NCI-H128 (cell line): ENCODE measurements around the gene STARD3.
A peak's percentile ranks its signal among the peaks of the same experiment; 100 is the strongest.
"Not testable (repeated sequence)": the region's sequence is repeated elsewhere in the genome, so short reads cannot be mapped to it uniquely, and the experiment has no call there.

Experiments
- DNase-seq: peaks from one replicate; lab custom pipeline; 2025; ENCODE audit not compliant: unreplicated experiment; lab: John Stamatoyannopoulos, UW

The STARD3 gene

DNA sequence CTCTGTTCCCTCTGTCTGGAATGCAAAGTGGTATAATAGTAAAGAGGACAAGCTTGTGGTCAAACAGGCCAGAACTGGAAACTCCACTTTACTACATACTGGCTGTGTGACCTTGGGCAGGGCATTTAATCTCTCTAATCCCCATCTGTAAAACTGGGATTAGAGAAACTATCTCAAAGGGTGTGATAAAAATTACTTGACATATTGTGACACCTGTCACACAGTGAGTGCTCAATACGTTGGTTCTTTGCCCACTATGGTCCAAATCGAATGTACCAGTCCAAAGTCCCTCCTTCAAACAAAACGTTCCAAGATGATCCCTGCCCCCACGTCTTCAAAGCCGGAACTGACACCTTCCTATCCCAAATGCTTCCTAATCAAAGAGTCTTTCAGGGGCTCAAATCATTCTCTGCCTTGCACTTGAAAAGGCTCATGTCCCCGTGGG, 50.2 kb downstream of the STARD3 start:
- no peak for DNase-seq

GRCh38 chr17:39687546-39688474, 50.9 kb downstream of the STARD3 start, which contains the start of gene PGAP3:
Gene PGAP3 (minus strand): TSS chr17:39688057. CDS start chr17:39688014, 43 bp downstream.
- peak; percentile 63 for DNase-seq

DNA sequence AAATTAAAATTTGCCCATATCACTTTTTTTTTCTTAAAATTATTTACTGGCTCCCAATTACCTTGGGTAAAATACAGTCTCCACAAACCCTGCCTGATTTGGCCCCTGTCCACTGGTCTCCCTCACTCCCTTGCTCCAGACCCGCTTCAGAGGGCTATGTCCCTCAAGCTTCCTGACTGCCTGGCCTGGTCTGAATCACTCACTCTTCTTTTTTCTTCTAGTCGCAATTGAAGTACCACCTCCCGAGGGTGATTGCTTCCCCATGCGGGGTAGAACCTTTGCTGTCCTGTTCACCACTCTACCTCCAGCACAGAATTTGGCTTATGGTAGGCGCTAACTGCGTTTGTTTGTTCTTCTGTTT, 51.5 kb downstream of the STARD3 start:
- no peak for DNase-seq

- no peak for DNase-seq
Observed at GRCh38 chr17:39688945-39689344, 52.0 kb downstream of the STARD3 start.

DNA sequence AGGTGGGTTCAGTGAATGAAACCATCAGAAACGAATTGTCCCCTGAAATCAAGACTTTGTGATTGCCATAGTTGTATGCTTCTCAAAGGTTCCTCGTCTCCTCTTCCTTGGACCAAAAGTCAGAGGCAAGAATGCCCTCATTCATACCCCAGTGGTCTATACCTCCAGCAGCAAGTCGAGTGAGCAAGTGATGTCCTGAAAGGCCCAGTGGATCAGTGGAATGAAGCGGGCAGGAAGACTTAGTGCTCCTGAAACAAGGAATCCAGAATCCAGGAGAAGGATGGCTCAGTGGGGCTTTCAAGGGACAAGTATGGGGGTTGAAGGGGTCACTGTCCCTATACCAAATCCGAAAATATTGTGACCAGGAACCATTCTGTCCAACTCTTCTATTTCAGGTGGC, 57.6 kb downstream of the STARD3 start:
- DNase-seq = no peak

DNA sequence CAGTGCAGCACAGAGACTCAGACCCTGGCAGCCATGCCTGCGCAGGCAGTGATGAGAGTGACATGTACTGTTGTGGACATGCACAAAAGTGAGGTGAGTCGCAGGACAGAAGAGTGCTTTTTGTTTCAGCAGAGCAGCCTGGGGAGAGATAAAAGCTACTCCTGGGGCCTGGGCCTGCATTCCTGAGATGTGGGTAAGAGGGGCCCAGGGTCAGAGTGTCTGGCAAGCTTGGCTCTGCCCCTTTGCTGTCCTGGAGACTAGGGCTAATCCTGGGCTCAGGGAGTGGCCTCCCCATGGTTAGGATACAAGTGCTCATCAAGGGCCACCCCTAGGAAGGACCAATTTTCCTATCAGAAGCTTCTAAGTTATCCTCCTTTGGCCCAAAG, 58.1 kb downstream of the STARD3 start:
- DNase-seq = no peak

DNA sequence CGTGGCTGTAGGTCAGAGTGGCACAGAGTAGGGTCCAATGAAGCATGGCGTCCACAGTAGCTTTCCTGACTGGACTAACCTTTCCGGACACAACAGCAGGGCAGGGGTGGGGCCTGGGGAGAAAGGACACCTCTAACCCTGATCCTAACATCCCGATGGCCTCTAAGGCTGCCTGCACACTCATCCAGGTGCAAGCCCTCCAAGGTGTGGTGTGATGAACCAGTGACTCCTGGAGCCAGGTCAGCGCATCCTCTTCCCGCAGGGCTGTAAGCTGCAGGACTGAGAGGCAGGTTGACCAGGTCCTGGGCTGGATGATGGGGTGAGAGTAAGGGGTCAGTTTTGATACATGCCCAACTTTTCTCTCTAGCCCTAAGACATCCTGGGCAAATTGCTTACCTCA, 59.8 kb downstream of the STARD3 start:
- DNase-seq = no peak

DNA sequence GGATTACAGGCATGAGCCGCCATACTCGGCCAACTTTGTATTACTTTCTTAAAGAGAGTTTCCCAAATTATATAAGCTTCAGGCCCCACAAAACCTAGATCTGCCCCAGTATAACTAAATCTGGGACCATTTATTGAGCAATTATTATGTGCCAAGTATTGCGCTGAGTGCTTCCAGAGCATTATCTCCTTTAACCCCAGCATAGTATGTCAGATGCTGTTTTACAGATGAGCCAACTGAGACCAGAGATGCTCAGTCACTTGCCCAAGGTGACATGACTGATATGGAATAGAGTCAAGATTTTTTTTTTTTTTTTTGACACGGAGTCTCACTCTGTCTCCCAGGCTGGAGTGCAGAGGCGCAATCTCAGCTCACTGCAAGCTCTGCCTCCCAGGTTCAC, 61.0 kb downstream of the STARD3 start:
- DNase-seq = no peak

DNA sequence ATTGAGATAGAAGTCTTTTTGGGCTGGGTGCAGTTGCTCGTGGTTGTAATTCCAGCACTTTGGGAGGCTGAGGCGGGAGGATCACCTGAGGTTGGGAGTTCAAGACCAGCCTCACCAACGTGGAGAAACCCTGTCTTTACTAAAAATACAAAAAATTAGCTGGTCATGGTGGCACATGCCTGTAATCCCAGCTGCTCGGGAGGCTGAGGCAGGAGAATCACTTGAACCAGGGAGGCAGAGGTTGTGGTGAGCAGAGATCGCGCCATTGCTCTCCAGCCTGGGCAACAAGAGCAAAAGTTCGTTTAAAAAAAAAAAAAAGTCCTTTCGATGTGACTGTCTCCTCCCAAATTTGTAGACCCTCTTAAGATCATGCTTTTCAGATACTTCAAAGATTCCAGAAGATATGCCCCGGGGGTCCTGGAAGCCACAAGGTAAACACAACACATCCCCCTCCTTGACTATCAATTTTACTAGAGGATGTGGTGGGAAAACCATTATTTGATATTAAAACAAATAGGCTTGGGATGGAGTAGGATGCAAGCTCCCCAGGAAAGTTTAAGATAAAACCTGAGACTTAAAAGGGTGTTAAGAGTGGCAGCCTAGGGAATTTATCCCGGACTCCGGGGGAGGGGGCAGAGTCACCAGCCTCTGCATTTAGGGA, 62.3 kb downstream of the STARD3 start:
- DNase-seq = not testable (repeated sequence)

- no peak for DNase-seq
Observed at GRCh38 chr17:39699818-39700147, 62.8 kb downstream of the STARD3 start, which contains the start of gene ERBB2. Gene ERBB2 (plus strand): TSS chr17:39700064. CDS start chr17:39700239, 175 bp downstream.

DNA sequence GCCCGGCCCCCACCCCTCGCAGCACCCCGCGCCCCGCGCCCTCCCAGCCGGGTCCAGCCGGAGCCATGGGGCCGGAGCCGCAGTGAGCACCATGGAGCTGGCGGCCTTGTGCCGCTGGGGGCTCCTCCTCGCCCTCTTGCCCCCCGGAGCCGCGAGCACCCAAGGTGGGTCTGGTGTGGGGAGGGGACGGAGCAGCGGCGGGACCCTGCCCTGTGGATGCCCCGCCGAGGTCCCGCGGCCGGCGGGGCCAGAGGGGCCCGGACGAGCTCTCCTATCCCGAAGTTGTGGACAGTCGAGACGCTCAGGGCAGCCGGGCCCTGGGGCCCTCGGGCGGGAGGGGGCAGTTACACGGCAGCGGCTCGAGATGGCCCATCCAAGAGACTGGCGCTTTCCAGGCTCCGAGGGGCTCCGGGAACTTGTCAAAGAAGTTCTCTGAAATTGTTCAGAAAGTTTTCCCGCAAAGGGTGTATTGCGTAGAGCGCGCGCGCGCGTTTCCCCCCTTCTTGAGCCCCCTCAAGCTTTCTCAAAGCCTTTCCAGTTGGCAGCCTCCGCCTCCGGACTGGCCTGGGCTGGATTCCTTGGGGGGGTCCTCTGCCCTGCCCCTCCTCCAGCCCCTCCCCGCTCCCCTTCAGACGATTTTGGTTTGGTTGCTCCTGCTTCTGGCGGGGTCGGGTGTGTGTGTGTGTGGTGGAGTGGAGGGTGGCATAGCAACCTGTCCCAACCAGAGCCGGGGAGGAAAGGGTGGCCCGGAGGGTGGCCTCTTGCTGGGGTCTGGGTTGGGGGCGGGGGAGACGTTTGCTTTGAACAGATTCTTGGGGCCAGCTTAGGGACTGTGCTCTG, 63.4 kb downstream of the STARD3 start:
- no peak for DNase-seq

DNA sequence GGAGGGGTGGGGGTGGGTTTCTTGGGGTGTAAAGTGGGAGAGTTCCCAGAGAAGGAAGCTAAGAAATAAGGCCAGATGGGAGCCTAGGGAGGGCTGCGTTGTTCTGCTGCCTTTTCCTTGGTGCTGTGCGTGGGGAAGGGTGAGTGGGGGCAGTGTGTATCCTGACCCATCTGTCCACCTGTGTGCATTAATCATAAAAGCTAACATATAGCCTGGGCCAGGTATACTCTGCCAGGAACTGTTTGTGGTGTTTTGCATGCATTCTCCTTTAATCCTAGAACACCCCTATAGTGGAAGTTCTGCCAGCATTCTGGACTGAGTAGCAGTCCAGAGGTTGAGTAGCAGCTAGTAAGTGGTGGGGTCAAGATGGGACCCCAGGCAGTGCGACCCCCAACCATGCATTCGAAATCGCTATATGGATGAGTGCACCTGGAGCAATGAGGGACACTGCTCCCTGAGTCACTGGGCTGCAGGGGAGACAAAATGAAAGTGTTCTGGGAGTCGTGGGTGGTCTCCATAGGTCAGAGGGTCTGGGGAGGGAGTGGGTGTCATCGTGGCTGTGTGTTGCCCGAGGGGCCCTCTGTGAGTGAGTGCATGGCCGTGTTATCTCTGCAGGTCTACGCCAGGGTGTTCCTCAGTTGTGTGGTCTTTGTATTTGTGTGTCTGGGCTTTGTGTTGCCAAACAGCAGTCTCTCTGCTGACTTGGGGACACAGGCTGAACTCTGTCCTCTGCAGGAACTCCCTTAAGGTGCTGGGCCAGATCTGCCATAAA, 64.3 kb downstream of the STARD3 start:
- no peak for DNase-seq

DNA sequence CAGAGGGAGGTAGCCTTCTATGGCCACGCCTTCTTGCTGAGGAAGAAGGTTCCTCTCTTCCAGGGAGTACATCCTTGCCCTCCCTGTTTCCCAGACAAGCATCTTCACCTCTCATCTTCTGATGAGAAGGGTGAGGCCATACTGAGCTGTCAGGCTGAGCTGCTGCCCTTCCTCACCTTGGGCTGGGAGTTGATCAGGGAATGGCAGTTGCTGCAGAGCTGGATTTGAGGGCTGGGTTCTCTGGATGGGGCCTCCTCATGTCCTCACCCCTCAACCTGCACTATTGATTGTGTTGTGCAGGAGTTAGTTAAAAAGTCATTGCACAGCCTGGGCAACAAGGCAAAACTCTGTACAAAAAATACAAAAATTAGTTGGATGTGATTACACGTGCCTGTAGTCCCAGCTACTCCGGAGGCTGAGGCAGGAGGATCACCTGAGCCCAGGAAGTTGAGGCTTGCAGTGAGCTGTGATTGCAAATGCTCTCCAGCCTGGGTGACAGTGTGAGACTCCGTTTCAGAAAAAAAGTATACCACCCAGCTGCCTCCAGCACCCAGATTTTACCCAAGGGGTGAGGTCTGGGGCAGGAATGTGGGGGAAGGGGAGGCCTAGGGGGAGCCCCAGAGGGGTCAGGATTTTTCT, 65.0 kb downstream of the STARD3 start:
- no peak for DNase-seq

GRCh38 chr17:39702901-39703893, 66.3 kb downstream of the STARD3 start:
- no peak for DNase-seq

GRCh38 chr17:39703913-39704312, 67.0 kb downstream of the STARD3 start:
- DNase-seq = no peak

DNA sequence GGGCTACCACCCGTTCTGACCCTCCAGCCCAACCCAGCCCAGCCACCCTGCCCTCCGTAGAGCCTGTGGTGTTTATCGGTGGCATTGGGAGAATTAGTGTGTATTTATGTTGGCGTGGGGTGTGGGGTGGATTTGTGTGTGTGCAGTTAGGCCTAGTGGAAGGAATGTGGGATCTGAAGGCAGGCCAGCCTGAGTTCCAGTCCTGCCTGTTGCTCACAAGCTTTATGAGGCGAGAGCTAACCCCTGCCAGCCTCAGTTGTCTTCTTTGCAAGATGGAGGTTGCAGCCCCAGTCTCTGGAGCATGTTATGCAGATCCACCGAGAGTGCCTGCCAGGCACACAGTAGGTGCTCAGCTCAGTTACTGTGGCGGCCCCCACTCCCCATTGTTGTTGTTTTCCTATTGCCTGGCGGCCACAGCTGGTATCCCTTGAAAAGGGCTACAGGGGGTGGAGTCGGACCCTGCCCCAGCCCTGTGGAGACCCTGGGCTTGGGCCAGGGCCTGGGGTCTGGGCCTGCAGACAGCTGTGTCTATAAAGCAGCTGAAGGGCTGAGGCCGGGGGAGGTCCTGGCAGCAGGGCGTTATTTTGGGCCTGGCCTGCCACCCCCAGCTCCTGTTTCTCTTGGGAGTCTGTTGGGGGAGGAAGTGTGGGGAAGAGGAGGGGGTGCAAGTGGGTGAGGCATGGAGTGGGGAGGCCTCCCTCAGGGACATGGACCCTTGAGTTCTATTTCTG, 68.0 kb downstream of the STARD3 start:
- no peak for DNase-seq

DNA sequence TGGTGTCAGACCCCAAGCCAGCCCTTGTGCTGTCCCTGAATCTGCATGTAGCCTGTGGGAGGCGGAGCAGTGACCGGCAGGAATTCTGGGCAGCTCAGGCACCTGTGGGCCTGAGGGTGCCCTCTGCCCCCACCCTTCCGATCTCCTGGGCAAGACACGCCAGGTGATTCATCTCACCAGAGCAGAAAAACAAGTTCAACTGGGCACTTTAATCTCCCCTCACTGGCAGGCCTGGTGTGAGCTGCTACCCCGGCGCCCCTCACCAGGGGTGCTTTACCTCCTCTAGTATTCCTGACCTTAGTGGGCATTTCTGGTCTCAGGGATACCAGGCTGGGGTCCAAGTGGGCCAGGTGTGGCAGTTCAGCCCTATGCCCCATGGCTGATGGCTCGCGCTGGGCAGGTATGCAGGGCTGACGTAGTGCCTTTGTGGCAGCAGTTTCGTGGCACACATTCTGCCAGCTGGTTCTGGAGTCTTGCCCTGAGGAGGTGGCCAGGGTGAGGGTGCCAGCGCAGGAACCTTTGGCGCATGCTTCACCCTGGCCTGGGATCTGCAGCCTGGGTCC, 68.9 kb downstream of the STARD3 start:
- DNase-seq = no peak

DNA sequence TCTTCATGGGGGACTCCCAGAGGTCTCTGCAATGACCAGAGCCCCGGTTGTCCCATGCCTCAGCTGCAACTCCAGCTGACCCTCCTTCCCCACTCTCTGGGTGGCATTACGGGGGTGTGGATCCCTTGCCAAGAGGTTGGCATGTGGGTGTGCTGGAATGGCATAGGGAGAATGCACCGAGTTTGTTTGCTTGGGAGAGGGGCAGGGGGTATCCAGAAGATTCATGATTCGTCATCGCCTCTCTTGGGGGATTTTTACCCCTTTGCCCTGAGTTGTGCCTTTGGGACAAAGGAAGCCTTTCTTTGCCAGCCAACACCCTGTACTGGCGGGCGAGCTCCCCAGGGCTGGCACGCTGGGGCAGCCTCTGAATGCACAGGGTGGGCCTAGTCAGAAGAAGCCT, 69.4 kb downstream of the STARD3 start:
- DNase-seq = no peak
